HepG2 (cell line): ENCODE results near the gene ARHGEF16. TPM values are rescaled to one million over a fixed set of nuclear protein-coding genes. Genes with fewer than 3 reads are reported as not detected.

ENCODE experiments used
- ADNP ChIP-seq: sonication (generic); formaldehyde crosslinking; IDR thresholded peaks from 2 replicates; pipeline ENCODE4 v1.4.0; 2020; ENCODE audit warnings: missing genetic modification reagents
- CHCHD3 ChIP-seq: sonication (generic); formaldehyde crosslinking; IDR thresholded peaks from 2 replicates; pipeline ENCODE4 v1.8.0; 2022; ENCODE audit warnings: mild to moderate bottlenecking, missing genetic modification reagents, moderate library complexity
- HDAC2 ChIP-seq: sonication (generic); formaldehyde crosslinking; IDR thresholded peaks from 2 replicates; pipeline ENCODE4 v1.4.0; 2020; ENCODE audit warnings: missing genetic modification reagents
- POGK ChIP-seq: sonication (generic); formaldehyde crosslinking; conservative IDR thresholded peaks from 2 replicates; pipeline ENCODE4 v1.8.0; 2022; ENCODE audit warnings: mild to moderate bottlenecking, moderate library complexity, missing genetic modification reagents
- RCOR2 ChIP-seq: IDR thresholded peaks from 2 replicates; pipeline ENCODE4 v1.6.1; 2016; ENCODE audit warnings: missing biosample characterization, missing genetic modification reagents
- TFDP1 ChIP-seq: IDR thresholded peaks from 2 replicates; pipeline ENCODE4 v1.6.1; 2016; ENCODE audit warnings: missing compliant biosample characterization, missing genetic modification reagents, borderline replicate concordance
- polyA plus RNA-seq, 8 experiments: library from polyadenylated mRNA; depleted of rRNA in 3 of 8; stranded (reverse) in 7 of 8; unstranded in 1 of 8; fragments of >200 nt; fragmentation: Illumina TruSeq in 4 of 8; extraction: Trizol in 4 of 8; gene quantifications; 2 replicates each; pipeline versions ENCODE4 v1.2.1 to v1.2.3, GENCODE V29; 2011 to 2016; ENCODE audit warnings: low read depth in 4 of 8, missing spikeins in 1 of 8, mixed read lengths in 1 of 8; ENCODE audit not compliant: insufficient read depth in 1 of 8
- total RNA-seq, 5 experiments: library from RNA; depleted of rRNA; stranded (reverse); fragments of >200 nt; fragmentation: Illumina TruSeq; extraction: Trizol; gene quantifications; 2 replicates each; pipeline ENCODE4 v1.2.3, GENCODE V29; 2016; ENCODE audit warnings: low read depth in 1 of 5
- TF ChIP-seq, protein P1 (sequence below): IDR thresholded peaks from 2 replicates; pipeline ENCODE4 v1.6.1; 2016; ENCODE audit warnings: missing compliant biosample characterization, missing genetic modification reagents, borderline replicate concordance
- TF ChIP-seq, protein P2 (sequence below): sonication (generic); formaldehyde crosslinking; IDR thresholded peaks from 2 replicates; pipeline ENCODE4 v1.5.0; 2020; ENCODE audit warnings: missing genetic modification reagents
- TF ChIP-seq, protein P3 (sequence below): sonication (generic); formaldehyde crosslinking; conservative IDR thresholded peaks from 2 replicates; pipeline ENCODE4 v1.8.0; 2022; ENCODE audit warnings: missing genetic modification reagents
- TF ChIP-seq, protein P4 (sequence below), 2 experiments: sonication (generic) in 1 of 2; formaldehyde crosslinking in 1 of 2; IDR thresholded peaks; 2 replicates each; pipeline versions ENCODE4 v1.6.1 to v1.9.0; 2014 to 2022; ENCODE audit warnings: antibody characterized with exemption in 1 of 2, borderline replicate concordance in 1 of 2, inconsistent platforms in 1 of 2, low read depth in 1 of 2, missing genetic modification reagents in 1 of 2
- TF ChIP-seq, protein P5 (sequence below): sonication (generic); formaldehyde crosslinking; IDR thresholded peaks from 2 replicates; pipeline ENCODE4 v1.5.0; 2020; ENCODE audit warnings: missing genetic modification reagents

Gene ARHGEF16
- total and polyA plus RNA-seq, 2 of the 13 experiments (the other 11 are each of a cell fraction or from before 2014, with no cell fraction given) = 20.3 to 39.9 TPM

- TF ChIP-seq, protein P1, sequence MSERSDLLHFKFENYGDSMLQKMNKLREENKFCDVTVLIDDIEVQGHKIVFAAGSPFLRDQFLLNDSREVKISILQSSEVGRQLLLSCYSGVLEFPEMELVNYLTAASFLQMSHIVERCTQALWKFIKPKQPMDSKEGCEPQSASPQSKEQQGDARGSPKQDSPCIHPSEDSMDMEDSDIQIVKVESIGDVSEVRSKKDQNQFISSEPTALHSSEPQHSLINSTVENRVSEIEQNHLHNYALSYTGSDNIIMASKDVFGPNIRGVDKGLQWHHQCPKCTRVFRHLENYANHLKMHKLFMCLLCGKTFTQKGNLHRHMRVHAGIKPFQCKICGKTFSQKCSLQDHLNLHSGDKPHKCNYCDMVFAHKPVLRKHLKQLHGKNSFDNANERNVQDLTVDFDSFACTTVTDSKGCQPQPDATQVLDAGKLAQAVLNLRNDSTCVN (CRISPR knock-in tag) = no peak
- TF ChIP-seq, protein P2, sequence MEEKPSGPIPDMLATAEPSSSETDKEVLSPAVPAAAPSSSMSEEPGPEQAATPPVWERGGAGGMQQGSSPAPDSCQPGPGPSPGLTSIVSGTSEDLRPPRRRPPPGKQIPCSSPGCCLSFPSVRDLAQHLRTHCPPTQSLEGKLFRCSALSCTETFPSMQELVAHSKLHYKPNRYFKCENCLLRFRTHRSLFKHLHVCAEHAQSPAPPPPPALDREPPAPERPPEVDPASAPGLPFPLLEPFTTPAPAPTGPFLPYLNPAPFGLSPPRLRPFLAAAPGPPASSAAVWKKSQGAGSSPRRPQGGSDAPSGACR (CRISPR knock-in tag) = no peak
- no peak for TF ChIP-seq RCOR2
- 0 out of 2 replicates have a peak, but pooled peaks have one; percentile 24 for TF ChIP-seq HDAC2 (CRISPR knock-in tag)
- no peak for TF ChIP-seq ADNP (CRISPR knock-in tag)
- TF ChIP-seq POGK = no peak
- TF ChIP-seq, protein P3, sequence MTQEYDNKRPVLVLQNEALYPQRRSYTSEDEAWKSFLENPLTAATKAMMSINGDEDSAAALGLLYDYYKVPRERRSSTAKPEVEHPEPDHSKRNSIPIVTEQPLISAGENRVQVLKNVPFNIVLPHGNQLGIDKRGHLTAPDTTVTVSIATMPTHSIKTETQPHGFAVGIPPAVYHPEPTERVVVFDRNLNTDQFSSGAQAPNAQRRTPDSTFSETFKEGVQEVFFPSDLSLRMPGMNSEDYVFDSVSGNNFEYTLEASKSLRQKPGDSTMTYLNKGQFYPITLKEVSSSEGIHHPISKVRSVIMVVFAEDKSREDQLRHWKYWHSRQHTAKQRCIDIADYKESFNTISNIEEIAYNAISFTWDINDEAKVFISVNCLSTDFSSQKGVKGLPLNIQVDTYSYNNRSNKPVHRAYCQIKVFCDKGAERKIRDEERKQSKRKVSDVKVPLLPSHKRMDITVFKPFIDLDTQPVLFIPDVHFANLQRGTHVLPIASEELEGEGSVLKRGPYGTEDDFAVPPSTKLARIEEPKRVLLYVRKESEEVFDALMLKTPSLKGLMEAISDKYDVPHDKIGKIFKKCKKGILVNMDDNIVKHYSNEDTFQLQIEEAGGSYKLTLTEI (CRISPR knock-in tag) = no peak
- TF ChIP-seq TFDP1 (CRISPR knock-in tag) = peak; percentile 25; the same call in 1 of the 2 replicates
- TF ChIP-seq, protein P4, sequence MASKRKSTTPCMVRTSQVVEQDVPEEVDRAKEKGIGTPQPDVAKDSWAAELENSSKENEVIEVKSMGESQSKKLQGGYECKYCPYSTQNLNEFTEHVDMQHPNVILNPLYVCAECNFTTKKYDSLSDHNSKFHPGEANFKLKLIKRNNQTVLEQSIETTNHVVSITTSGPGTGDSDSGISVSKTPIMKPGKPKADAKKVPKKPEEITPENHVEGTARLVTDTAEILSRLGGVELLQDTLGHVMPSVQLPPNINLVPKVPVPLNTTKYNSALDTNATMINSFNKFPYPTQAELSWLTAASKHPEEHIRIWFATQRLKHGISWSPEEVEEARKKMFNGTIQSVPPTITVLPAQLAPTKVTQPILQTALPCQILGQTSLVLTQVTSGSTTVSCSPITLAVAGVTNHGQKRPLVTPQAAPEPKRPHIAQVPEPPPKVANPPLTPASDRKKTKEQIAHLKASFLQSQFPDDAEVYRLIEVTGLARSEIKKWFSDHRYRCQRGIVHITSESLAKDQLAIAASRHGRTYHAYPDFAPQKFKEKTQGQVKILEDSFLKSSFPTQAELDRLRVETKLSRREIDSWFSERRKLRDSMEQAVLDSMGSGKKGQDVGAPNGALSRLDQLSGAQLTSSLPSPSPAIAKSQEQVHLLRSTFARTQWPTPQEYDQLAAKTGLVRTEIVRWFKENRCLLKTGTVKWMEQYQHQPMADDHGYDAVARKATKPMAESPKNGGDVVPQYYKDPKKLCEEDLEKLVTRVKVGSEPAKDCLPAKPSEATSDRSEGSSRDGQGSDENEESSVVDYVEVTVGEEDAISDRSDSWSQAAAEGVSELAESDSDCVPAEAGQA (IDR thresholded peaks at IDR 0.05; ENCODE audit: low read depth) = no peak
- TF ChIP-seq, protein P4 (CRISPR knock-in tag; IDR thresholded peaks at IDR 0.05; ENCODE audit: borderline replicate concordance) = no peak
- TF ChIP-seq CHCHD3 = no peak
- TF ChIP-seq, protein P5, sequence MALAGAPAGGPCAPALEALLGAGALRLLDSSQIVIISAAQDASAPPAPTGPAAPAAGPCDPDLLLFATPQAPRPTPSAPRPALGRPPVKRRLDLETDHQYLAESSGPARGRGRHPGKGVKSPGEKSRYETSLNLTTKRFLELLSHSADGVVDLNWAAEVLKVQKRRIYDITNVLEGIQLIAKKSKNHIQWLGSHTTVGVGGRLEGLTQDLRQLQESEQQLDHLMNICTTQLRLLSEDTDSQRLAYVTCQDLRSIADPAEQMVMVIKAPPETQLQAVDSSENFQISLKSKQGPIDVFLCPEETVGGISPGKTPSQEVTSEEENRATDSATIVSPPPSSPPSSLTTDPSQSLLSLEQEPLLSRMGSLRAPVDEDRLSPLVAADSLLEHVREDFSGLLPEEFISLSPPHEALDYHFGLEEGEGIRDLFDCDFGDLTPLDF (CRISPR knock-in tag) = no peak
Measured at GRCh38 chr1:3480369-3480719, 25.9 kb downstream of the ARHGEF16 start (continued).
